ENCODE results near the gene ARL13A. TPM values are rescaled to one million over a fixed set of nuclear protein-coding genes. Genes with fewer than 3 reads are reported as not detected.
A peak's percentile ranks its signal among the peaks of the same experiment; 100 is the strongest.

ARL13A gene
- total RNA-seq (2021) (not detected in 2 replicates), Bru-seq, nascent RNA (percentile 7 among the genes with signal in this experiment), BruChase-seq, experiment 1, labeled RNA remaining after a 2-hour chase (percentile 9 among the genes with signal in this experiment), BruChase-seq, experiment 2, labeled RNA remaining after a 6-hour chase (percentile 9 among the genes with signal in this experiment)
- long read RNA-seq, result 0 reads

DNA sequence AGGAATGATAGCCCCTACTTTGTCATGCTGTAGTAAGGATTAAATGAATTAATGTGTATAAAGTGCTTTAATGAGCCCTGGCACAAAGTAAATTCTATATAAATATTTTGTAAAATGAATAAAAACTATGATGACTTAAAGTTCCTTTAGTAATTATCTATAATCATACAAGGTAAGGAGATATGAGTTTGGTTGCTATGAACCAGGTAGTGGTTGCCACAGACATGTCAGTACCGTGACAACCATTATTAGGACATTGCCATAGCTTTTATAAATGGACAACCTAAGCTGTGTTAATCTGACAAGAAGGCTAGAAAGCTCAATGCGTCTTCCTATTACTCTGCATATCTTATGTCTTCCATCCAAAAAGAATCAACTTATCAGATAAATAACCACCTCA is at the start of gene ARL13A:
Gene ARL13A, plus strand, starts transcription at position 301 of the 400 bp plus-strand sequence. CDS start 3,982 bp downstream, outside the sequence.
- Histone ChIP-seq H3K27ac (no peak within 1 kb of the TSS), H3K4me2 (no peak within 1 kb of the TSS), H3K36me3 (ENCODE audit: low read depth) (no peaks in the 10 kb centered on the region), H3K9me3 (ENCODE audit: insufficient read depth, low read depth) (no peaks in the 10 kb centered on the region), H3K27me3 (ENCODE audit: insufficient read depth, low read depth) (no peaks in the 10 kb centered on the region), H3K4me3 (no peak within 1 kb of the TSS), H3K79me2 (ENCODE audit: low read depth) (no peaks in the 10 kb centered on the region), H3K4me1 (replicated peaks; ENCODE audit: insufficient read depth) (no peaks in the 10 kb centered on the region), H2AFZ (no peak within 1 kb of the TSS), H3K9me2 (ENCODE audit: insufficient read depth) (no peaks in the 10 kb centered on the region), H3F3A (ENCODE audit: insufficient read depth, low read depth) (no peaks in the 10 kb centered on the region), H4K20me1 (ENCODE audit: insufficient read depth) (no peaks in the 10 kb centered on the region)
- ChIA-PET POLR2A (ENCODE audit: unreplicated experiment) (no interaction called here), CTCF (no interaction called here)
- intact Hi-C loops (cut with micrococcal nuclease; ENCODE audit: unreplicated experiment), result no loop called here
- no TSS peak for BruUV-seq (replicated peaks)
- no peak for DNase-seq
- TF ChIP-seq, protein P1, sequence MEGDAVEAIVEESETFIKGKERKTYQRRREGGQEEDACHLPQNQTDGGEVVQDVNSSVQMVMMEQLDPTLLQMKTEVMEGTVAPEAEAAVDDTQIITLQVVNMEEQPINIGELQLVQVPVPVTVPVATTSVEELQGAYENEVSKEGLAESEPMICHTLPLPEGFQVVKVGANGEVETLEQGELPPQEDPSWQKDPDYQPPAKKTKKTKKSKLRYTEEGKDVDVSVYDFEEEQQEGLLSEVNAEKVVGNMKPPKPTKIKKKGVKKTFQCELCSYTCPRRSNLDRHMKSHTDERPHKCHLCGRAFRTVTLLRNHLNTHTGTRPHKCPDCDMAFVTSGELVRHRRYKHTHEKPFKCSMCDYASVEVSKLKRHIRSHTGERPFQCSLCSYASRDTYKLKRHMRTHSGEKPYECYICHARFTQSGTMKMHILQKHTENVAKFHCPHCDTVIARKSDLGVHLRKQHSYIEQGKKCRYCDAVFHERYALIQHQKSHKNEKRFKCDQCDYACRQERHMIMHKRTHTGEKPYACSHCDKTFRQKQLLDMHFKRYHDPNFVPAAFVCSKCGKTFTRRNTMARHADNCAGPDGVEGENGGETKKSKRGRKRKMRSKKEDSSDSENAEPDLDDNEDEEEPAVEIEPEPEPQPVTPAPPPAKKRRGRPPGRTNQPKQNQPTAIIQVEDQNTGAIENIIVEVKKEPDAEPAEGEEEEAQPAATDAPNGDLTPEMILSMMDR (conservative IDR thresholded peaks at IDR 0.05), result no peak
- TF ChIP-seq EZH2 (IDR thresholded peaks at IDR 0.05; ENCODE audit: low read depth), result no peak

DNA sequence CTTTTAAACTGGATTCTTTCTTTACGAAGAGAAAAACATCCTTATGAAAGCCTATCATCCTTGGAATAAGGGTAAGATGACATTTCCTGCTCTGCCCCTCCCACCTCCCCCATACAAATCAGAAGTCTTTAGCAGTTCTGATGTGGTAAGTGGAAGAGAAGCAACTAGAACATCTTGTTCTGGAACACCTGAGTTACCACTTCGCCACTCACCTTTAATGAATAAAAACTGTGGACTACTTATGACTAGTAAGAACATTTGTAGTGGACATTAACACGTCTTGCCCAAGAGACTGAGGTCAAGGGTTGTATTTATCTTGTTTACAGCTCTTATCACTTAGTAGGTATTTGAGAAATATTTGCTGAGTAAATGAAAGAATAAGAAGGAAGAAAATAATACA is 45.1 kb upstream of the ARL13A start:
- no peaks in the 10 kb centered on the region for H3K27me3 ChIP-seq (ENCODE audit: insufficient read depth, low read depth)

DNA sequence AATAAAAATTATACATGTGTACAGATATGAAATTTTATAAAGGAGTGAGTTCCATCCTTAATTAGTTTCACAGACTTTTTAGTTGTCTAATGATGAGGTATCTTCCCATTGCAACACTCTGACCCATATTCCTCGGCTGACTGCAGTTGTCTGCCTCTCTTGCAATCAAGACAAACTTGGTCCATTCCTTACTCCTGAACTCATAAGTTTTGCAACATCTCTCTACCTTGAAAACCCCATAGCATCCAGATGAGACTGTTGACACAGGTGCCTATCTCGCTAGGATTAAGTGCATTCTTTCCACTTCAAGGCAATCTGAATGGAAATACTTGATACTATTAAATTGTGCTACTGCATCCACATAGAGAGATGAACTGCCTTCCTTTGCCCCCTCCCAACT is 43.1 kb upstream of the ARL13A start:
- POLR2A ChIA-PET (ENCODE audit: unreplicated experiment), result no interaction called here
- no peaks in the 10 kb centered on the region for H3K27me3 ChIP-seq (ENCODE audit: insufficient read depth, low read depth)

More for the DNA sequence above, 45.1 kb upstream of the ARL13A start:
- peak in 1 of 2 experiments; percentile 42 for DNase-seq
- Histone ChIP-seq H2AFZ (no peak overlapping the region), H3K9me2 (ENCODE audit: insufficient read depth) (no peaks in the 10 kb centered on the region), H3K36me3 (ENCODE audit: low read depth) (no peaks in the 10 kb centered on the region), H3K4me1 (replicated peaks; ENCODE audit: insufficient read depth) (peaks cover 23% of the 10 kb centered on the region; the same call in 1 of the 2 replicates), H3F3A (ENCODE audit: insufficient read depth, low read depth) (peaks cover 3% of the 10 kb centered on the region; the same call in 1 of the 2 replicates), H3K27ac (no peak overlapping the region), H3K79me2 (ENCODE audit: low read depth) (no peaks in the 10 kb centered on the region), H3K4me3 (no peak overlapping the region), H3K4me2 (no peak overlapping the region), H3K9me3 (ENCODE audit: insufficient read depth, low read depth) (no peaks in the 10 kb centered on the region), H4K20me1 (ENCODE audit: insufficient read depth) (no peaks in the 10 kb centered on the region)
- BruUV-seq (replicated peaks), result no TSS peak
- POLR2A ChIA-PET (ENCODE audit: unreplicated experiment), result no interaction called here
- intact Hi-C loops (cut with micrococcal nuclease; ENCODE audit: unreplicated experiment), result no loop called here
- CTCF ChIA-PET, result no interaction called here
- TF ChIP-seq EZH2 (IDR thresholded peaks at IDR 0.05; ENCODE audit: low read depth), result no peak
- TF ChIP-seq, protein P1 (conservative IDR thresholded peaks at IDR 0.05), result no peak

More for the DNA sequence above, 43.1 kb upstream of the ARL13A start:
- no peaks in the 10 kb centered on the region for H3K36me3 ChIP-seq (ENCODE audit: low read depth)
- peak in 1 of 2 experiments; percentile 89 for DNase-seq
- intact Hi-C loops (cut with micrococcal nuclease; ENCODE audit: unreplicated experiment), result no loop called here
- no peak for TF ChIP-seq EZH2 (IDR thresholded peaks at IDR 0.05; ENCODE audit: low read depth)
- TF ChIP-seq, protein P1 (conservative IDR thresholded peaks at IDR 0.05), result no peak
- no peak overlapping the region for H2AFZ ChIP-seq
- H3K4me3 ChIP-seq, result no peak overlapping the region; the same call in 1 of the 2 replicates
- CTCF ChIA-PET, result no interaction called here
- peaks cover 3% of the 10 kb centered on the region; the same call in 1 of the 2 replicates for H3F3A ChIP-seq (ENCODE audit: insufficient read depth, low read depth)
- H3K79me2 ChIP-seq (ENCODE audit: low read depth), result no peaks in the 10 kb centered on the region
- H4K20me1 ChIP-seq (ENCODE audit: insufficient read depth), result no peaks in the 10 kb centered on the region
- peaks cover 29% of the 10 kb centered on the region for H3K4me1 ChIP-seq (replicated peaks; ENCODE audit: insufficient read depth)
- H3K9me2 ChIP-seq (ENCODE audit: insufficient read depth), result no peaks in the 10 kb centered on the region
- H3K4me2 ChIP-seq, result peak overlapping the region; percentile 44
- H3K27ac ChIP-seq, result no peak overlapping the region
- no TSS peak for BruUV-seq (replicated peaks)
- no peaks in the 10 kb centered on the region for H3K9me3 ChIP-seq (ENCODE audit: insufficient read depth, low read depth)

All from PC-9 (cell line).